ENCODE measurements around the gene IGHMBP2.

IGHMBP2 gene

GRCh38 chr11:68908273-68908672 is 4.6 kb downstream of the IGHMBP2 start:
- H3K36me3 Mint-ChIP-seq (ENCODE audit: low read depth) = peaks cover 45% of the 10 kb centered on the region
- no peaks in the 10 kb centered on the region for H3K9me3 Mint-ChIP-seq
- peak overlapping the region in 2 of 3 experiments; percentile 12 to 25 for H3K4me3 Mint-ChIP-seq
- H3K4me1 Mint-ChIP-seq = peaks cover 16% of the 10 kb centered on the region
- no peak for TF ChIP-seq CTCF (IDR thresholded peaks at IDR 0.05; ENCODE audit: unreplicated experiment in 3 of 3)
- H3K27ac Mint-ChIP-seq = no peak overlapping the region
- no peaks in the 10 kb centered on the region for H3K27me3 Mint-ChIP-seq (ENCODE audit: low read depth)

- H3K27me3 Mint-ChIP-seq (ENCODE audit: low read depth) = no peaks in the 10 kb centered on the region
- H3K36me3 Mint-ChIP-seq (ENCODE audit: low read depth) = peaks cover 55% of the 10 kb centered on the region
Measured at GRCh38 chr11:68910965-68911364, 7.3 kb downstream of the IGHMBP2 start.

GRCh38 chr11:68911731-68912130 is 8.0 kb downstream of the IGHMBP2 start:
- no peak overlapping the region for H3K27ac Mint-ChIP-seq
- H3K27me3 Mint-ChIP-seq (ENCODE audit: low read depth) = no peaks in the 10 kb centered on the region
- H3K9me3 Mint-ChIP-seq = no peaks in the 10 kb centered on the region
- no peak for TF ChIP-seq CTCF (IDR thresholded peaks at IDR 0.05; ENCODE audit: unreplicated experiment in 3 of 3)
- no peak overlapping the region for H3K4me3 Mint-ChIP-seq
- H3K36me3 Mint-ChIP-seq (ENCODE audit: low read depth) = peaks cover 61% of the 10 kb centered on the region
- H3K4me1 Mint-ChIP-seq = no peaks in the 10 kb centered on the region

More at GRCh38 chr11:68910965-68911364, 7.3 kb downstream of the IGHMBP2 start:
- Mint-ChIP-seq H3K9me3 (no peaks in the 10 kb centered on the region), H3K4me3 (no peak overlapping the region), H3K27ac (no peak overlapping the region), H3K4me1 (no peaks in the 10 kb centered on the region)
- TF ChIP-seq CTCF (IDR thresholded peaks at IDR 0.05; ENCODE audit: unreplicated experiment in 3 of 3) = no peak

- Mint-ChIP-seq H3K4me3 (no peak overlapping the region), H3K4me1 (no peaks in the 10 kb centered on the region), H3K27me3 (ENCODE audit: low read depth) (no peaks in the 10 kb centered on the region), H3K36me3 (ENCODE audit: low read depth) (peaks cover 62% of the 10 kb centered on the region), H3K27ac (no peak overlapping the region), H3K9me3 (no peaks in the 10 kb centered on the region)
- no peak for TF ChIP-seq CTCF (IDR thresholded peaks at IDR 0.05; ENCODE audit: unreplicated experiment in 3 of 3)
Measured at GRCh38 chr11:68912254-68912653, 8.6 kb downstream of the IGHMBP2 start.

GRCh38 chr11:68913188-68913587 is 9.5 kb downstream of the IGHMBP2 start:
- H3K4me1 Mint-ChIP-seq = no peaks in the 10 kb centered on the region
- H3K4me3 Mint-ChIP-seq = no peak overlapping the region
- peaks cover 62% of the 10 kb centered on the region for H3K36me3 Mint-ChIP-seq (ENCODE audit: low read depth)
- TF ChIP-seq CTCF (IDR thresholded peaks at IDR 0.05; ENCODE audit: unreplicated experiment in 3 of 3) = no peak
- no peak overlapping the region for H3K27ac Mint-ChIP-seq
- H3K9me3 Mint-ChIP-seq = no peaks in the 10 kb centered on the region
- no peaks in the 10 kb centered on the region for H3K27me3 Mint-ChIP-seq (ENCODE audit: low read depth)

GRCh38 chr11:68914761-68915160 is 11.1 kb downstream of the IGHMBP2 start:
- H3K27me3 Mint-ChIP-seq (ENCODE audit: low read depth) = no peaks in the 10 kb centered on the region
- no peak overlapping the region for H3K27ac Mint-ChIP-seq
- no peaks in the 10 kb centered on the region for H3K4me1 Mint-ChIP-seq
- no peak overlapping the region for H3K4me3 Mint-ChIP-seq
- H3K36me3 Mint-ChIP-seq (ENCODE audit: low read depth) = peaks cover 67% of the 10 kb centered on the region
- H3K9me3 Mint-ChIP-seq = no peaks in the 10 kb centered on the region
- TF ChIP-seq CTCF (IDR thresholded peaks at IDR 0.05; ENCODE audit: unreplicated experiment in 3 of 3) = no peak

Measured in nephron (organoid).